Esophagus squamous epithelium (tissue), 5 donors: Measurements from ENCODE around the gene SGIP1. TPM values are rescaled to one million over a fixed set of nuclear protein-coding genes. Genes with fewer than 3 reads are reported as not detected.

ENCODE experiments used
- DNase-seq: peaks from one replicate; lab custom pipeline; 2025; lab: John Stamatoyannopoulos, UW
- H3K27ac ChIP-seq, 4 donors: fragments of 200-600 bp; sonication (generic); one replicate each; pipeline ENCODE4 v1.5.1; 2016 to 2019; ENCODE audit warnings: mild to moderate bottlenecking in 1 of 4
- H3K27me3 ChIP-seq, 4 donors: fragments of 200-600 bp; sonication (generic); 1 replicate in 3 of 4; 2 replicates in 1 of 4; pipeline versions ENCODE4 v1.5.1 to v1.6.0; 2017 to 2021; ENCODE audit warnings: antibody characterized with exemption in 1 of 4
- H3K36me3 ChIP-seq, 3 donors: fragments of 200-600 bp; sonication (generic); one replicate each; pipeline ENCODE4 v1.5.1; 2016 to 2019
- H3K4me1 ChIP-seq, 3 donors: fragments of 200-600 bp; sonication (generic); one replicate each; pipeline ENCODE4 v1.5.1; 2017 to 2019
- H3K4me3 ChIP-seq, 4 donors: fragments of 200-600 bp; sonication (generic); 1 replicate in 3 of 4; 2 replicates in 1 of 4; pipeline ENCODE4 v1.5.1; 2016 to 2019; ENCODE audit warnings: mild to moderate bottlenecking in 2 of 4, moderate library complexity in 1 of 4
- H3K9me3 ChIP-seq, 3 donors: fragments of 200-600 bp; sonication (generic); one replicate each; pipeline ENCODE4 v1.5.1; 2016 to 2019
- CTCF ChIP-seq, 6 experiments: fragments of 450-650 bp in 4 of 6; fragments of 200-600 bp in 2 of 6; sonication (generic) in 2 of 6; IDR thresholded peaks; one replicate each; pipeline ENCODE4 v1.5.1; 2016 to 2019; ENCODE audit warnings: antibody characterized with exemption in 6 of 6, mild to moderate bottlenecking in 4 of 6, moderate library complexity in 4 of 6
- POLR2A ChIP-seq, 4 donors: fragments of 450-650 bp; IDR thresholded peaks; one replicate each; pipeline ENCODE4 v1.6.1; 2017; ENCODE audit warnings: antibody characterized with exemption in 4 of 4, mild to moderate bottlenecking in 4 of 4, moderate library complexity in 3 of 4
- WGBS, 2 donors: methylation state at CpG; one replicate each; pipeline ENCODE4 v1.1.5; 2018; 5-methylcytosine and 5-hydroxymethylcytosine counted together
- intact Hi-C: fragments of 100-400 bp; cut with DNase I; formaldehyde crosslinking; loops from one replicate; pipeline ENCODE4 v1.15.0; 2022
- total RNA-seq, 4 donors: library from RNA; depleted of rRNA; stranded (reverse); fragments of >200 nt; gene quantifications; one replicate each; pipeline ENCODE4 v1.1.0, GENCODE V29; 2016
- donor health status: DM: yes; HTN: yes; CAD: no.

SGIP1 gene
- total RNA-seq, 4 donors from 2014 or later: 0.35 to 5.2 (median 2.3) TPM; not detected in 1

- intact Hi-C loops: no loop called here
- no peak for DNase-seq
- H3K27me3 ChIP-seq: no peaks in the 10 kb centered on the region
- WGBS, 2 donors: 35 to 59% methylated on average over 1 of the region's 1 CpG
- TF ChIP-seq CTCF (IDR thresholded peaks at IDR 0.05): no peak
- no peak for TF ChIP-seq POLR2A (IDR thresholded peaks at IDR 0.05)
- no peaks in the 10 kb centered on the region for H3K9me3 ChIP-seq
- no peaks in the 10 kb centered on the region for H3K36me3 ChIP-seq
- H3K4me3 ChIP-seq: no peak overlapping the region
- H3K27ac ChIP-seq: no peak overlapping the region
- no peaks in the 10 kb centered on the region for H3K4me1 ChIP-seq
Measured at GRCh38 chr1:66623812-66624211, 89.9 kb downstream of the SGIP1 start.

- WGBS, 2 donors: 81 to 85% methylated on average over 1 of the region's 1 CpG
- H3K27ac ChIP-seq: no peak overlapping the region
- H3K27me3 ChIP-seq: no peaks in the 10 kb centered on the region
- H3K36me3 ChIP-seq: no peaks in the 10 kb centered on the region
- no peak overlapping the region for H3K4me3 ChIP-seq
- DNase-seq: no peak
- intact Hi-C loops: no loop called here
- H3K9me3 ChIP-seq: no peaks in the 10 kb centered on the region
- H3K4me1 ChIP-seq: no peaks in the 10 kb centered on the region
- TF ChIP-seq POLR2A (IDR thresholded peaks at IDR 0.05) (no peak), CTCF (IDR thresholded peaks at IDR 0.05) (no peak)
Measured at GRCh38 chr1:66624412-66625060, 90.6 kb downstream of the SGIP1 start.

- H3K9me3 ChIP-seq: no peaks in the 10 kb centered on the region
- DNase-seq: no peak
- intact Hi-C loops: no loop called here
- H3K4me1 ChIP-seq: no peaks in the 10 kb centered on the region
- TF ChIP-seq POLR2A (IDR thresholded peaks at IDR 0.05) (no peak), CTCF (IDR thresholded peaks at IDR 0.05) (no peak)
- no peaks in the 10 kb centered on the region for H3K36me3 ChIP-seq
- H3K4me3 ChIP-seq: no peak overlapping the region
- H3K27ac ChIP-seq: no peak overlapping the region
- H3K27me3 ChIP-seq: no peaks in the 10 kb centered on the region
Measured at GRCh38 chr1:66626261-66626660, 92.3 kb downstream of the SGIP1 start.

GRCh38 chr1:66628926-66629325, 95.0 kb downstream of the SGIP1 start:
- TF ChIP-seq POLR2A (IDR thresholded peaks at IDR 0.05) (no peak), CTCF (IDR thresholded peaks at IDR 0.05) (no peak)
- H3K27ac ChIP-seq: no peak overlapping the region
- WGBS, 2 donors: 85 to 89% methylated on average over 1 of the region's 1 CpG
- no peaks in the 10 kb centered on the region for H3K27me3 ChIP-seq
- H3K4me3 ChIP-seq: no peak overlapping the region
- intact Hi-C loops: no loop called here
- no peaks in the 10 kb centered on the region for H3K4me1 ChIP-seq
- no peaks in the 10 kb centered on the region for H3K9me3 ChIP-seq
- H3K36me3 ChIP-seq: no peaks in the 10 kb centered on the region
- DNase-seq: no peak

GRCh38 chr1:66633159-66633558, 99.2 kb downstream of the SGIP1 start:
- H3K27me3 ChIP-seq: no peaks in the 10 kb centered on the region
- H3K4me3 ChIP-seq: no peak overlapping the region
- WGBS, 2 donors: 60 to 88% methylated on average over 1 of the region's 1 CpG
- no peaks in the 10 kb centered on the region for H3K36me3 ChIP-seq
- TF ChIP-seq POLR2A (IDR thresholded peaks at IDR 0.05): no peak
- no peak for TF ChIP-seq CTCF (IDR thresholded peaks at IDR 0.05)
- H3K27ac ChIP-seq: no peak overlapping the region
- intact Hi-C loops: no loop called here
- H3K9me3 ChIP-seq: no peaks in the 10 kb centered on the region
- H3K4me1 ChIP-seq: no peaks in the 10 kb centered on the region
- DNase-seq: no peak
